ENCODE measurements around the gene SAMD15.
"Not testable (repeated sequence)": the region's sequence is repeated elsewhere in the genome, so short reads cannot be mapped to it uniquely, and the experiment has no call there.

The SAMD15 gene

DNA sequence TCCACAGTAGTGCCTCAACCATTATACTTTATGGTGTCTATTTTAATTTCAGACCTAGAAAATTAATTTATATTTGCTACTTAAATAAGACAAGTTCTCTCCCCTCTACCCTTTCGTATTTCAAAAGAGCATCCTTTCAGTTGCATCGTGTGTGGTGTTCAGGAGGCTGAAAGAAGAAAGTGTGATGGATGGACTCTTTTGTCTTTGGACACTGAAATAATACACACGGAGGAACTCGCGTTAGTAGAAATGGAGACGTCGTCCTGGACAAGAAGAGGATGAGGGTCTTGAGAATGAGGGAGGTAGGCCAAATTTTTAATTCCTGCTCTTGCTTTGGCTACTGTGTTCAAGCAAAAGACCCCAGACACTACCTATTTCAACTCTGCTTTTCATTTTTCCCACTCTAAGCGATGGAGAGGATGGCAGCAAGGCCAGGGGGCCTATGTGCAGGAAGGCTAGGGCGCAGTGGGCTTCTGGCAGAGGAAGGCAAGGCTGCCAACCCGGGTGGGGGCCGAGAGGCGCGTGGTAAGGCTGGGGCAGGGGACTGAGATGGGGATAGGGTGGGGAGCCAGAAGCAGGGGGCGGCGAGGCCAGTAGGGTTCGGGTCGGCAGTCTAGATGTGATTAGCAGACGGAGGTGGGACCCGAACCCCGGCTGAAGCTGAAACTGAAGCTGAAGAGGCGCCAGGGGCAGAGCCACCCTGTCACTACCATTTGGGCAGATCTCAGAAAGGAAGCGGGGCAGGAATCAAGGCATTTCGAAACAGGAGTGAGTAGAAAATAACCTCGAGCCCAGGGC, 1.0 kb upstream of the SAMD15 start:
- DNase-seq (ENCODE audit: low read depth in 2 of 3, low spot score in 2 of 3), result peak in 2 of 3 experiments; percentile 5 to 12

DNA sequence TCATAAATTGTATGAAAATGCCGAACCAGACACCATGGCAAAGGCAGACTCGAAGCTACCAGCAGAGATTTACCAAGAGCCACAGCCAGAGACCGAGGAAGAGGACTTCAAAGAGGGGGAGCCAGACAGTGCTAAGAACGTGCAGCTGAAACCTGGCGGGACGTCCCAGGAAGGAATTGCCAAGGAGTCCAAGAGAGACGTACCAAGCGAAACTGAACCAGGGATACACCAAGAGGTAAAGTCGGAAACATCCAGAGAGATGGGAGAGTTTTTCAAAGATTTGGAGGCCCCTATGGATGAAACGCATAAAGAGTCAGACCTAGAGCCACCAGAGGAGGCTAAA, 294 bp downstream of the SAMD15 start:
- DNase-seq (ENCODE audit: low read depth in 2 of 3, low spot score in 2 of 3), result no peak

- no peak for DNase-seq (ENCODE audit: low read depth in 2 of 3, low spot score in 2 of 3)
Observed at GRCh38 chr14:77378701-77379100, 1.5 kb downstream of the SAMD15 start.

GRCh38 chr14:77390188-77390587, 13.0 kb downstream of the SAMD15 start:
- DNase-seq (ENCODE audit: low read depth in 2 of 3, low spot score in 2 of 3), result no peak

DNA sequence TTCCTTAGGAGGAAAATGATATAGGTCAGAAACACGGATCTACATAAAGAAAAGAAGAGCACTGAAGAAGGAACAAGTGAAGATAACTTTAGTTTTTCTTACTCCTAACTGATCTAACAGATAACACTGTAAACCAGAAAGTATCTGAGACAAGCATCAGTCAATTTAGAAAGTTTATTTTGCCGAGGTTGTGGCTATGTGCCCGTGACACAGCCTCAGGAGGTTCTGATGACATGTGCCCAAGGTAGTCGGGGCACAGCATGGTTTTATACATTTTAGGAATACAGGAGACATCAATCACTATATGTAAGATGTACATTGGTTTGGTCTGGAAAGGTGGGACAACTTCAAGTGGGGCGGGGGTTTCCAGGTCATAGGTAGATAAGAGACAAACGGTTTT, 23.0 kb downstream of the SAMD15 start:
- no peak for DNase-seq (ENCODE audit: low read depth in 2 of 3, low spot score in 2 of 3)

DNA sequence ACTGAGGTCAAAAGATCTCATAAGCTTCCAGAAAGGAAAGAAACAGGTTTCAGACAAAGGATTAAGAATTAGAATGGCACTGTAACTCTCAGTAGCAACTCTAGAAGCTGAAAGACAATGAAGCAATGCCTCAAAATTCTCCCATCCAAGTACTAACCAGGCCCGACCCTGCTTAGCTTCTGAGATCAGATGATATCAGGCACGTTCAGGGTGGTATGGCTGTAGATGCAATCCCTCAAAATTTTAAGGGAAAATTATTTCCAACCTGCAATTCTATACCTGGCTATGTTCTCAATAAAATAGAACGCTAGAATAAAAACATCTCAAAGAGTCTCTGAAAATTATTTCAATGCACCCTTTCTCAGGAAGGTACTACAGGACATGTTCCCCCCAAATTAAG, 26.6 kb downstream of the SAMD15 start:
- DNase-seq (ENCODE audit: low read depth in 2 of 3, low spot score in 2 of 3), result no peak

GRCh38 chr14:77406086-77406485, 28.9 kb downstream of the SAMD15 start:
- no peak for DNase-seq (ENCODE audit: low read depth in 2 of 3, low spot score in 2 of 3)

DNA sequence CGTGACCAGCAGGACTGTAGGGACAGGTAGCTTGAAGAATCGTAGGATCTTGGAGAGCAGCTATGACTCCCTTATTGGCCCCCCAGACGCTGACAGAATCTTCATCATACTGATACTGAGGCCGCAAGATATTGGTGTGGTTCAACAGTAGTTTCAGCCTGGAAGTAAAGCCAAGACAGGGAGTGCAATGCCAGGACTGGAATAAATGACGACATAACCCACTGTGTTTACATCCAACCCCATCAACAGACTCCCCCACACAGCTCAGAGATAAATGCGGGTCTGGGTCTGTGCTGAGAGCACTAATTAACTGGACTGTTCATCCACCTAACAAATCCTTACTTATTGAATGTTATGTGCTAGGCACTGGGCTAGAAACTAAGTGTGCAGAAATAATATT, 29.5 kb downstream of the SAMD15 start:
- DNase-seq (ENCODE audit: low read depth in 2 of 3, low spot score in 2 of 3), result no peak

- no peak for DNase-seq (ENCODE audit: low read depth in 2 of 3, low spot score in 2 of 3)
Observed at GRCh38 chr14:77407158-77407557, 30.0 kb downstream of the SAMD15 start.

- DNase-seq (ENCODE audit: low read depth in 2 of 3, low spot score in 2 of 3), result no peak
Observed at GRCh38 chr14:77409131-77409533, 32.0 kb downstream of the SAMD15 start.

GRCh38 chr14:77415403-77416030, 38.3 kb downstream of the SAMD15 start:
- DNase-seq (ENCODE audit: low read depth in 2 of 3, low spot score in 2 of 3), result not testable (repeated sequence)

- DNase-seq (ENCODE audit: low read depth in 2 of 3, low spot score in 2 of 3), result not testable (repeated sequence)
Observed at GRCh38 chr14:77416098-77416497, 38.9 kb downstream of the SAMD15 start.

GRCh38 chr14:77416836-77417235, 39.7 kb downstream of the SAMD15 start:
- no peak for DNase-seq (ENCODE audit: low read depth in 2 of 3, low spot score in 2 of 3)

DNA sequence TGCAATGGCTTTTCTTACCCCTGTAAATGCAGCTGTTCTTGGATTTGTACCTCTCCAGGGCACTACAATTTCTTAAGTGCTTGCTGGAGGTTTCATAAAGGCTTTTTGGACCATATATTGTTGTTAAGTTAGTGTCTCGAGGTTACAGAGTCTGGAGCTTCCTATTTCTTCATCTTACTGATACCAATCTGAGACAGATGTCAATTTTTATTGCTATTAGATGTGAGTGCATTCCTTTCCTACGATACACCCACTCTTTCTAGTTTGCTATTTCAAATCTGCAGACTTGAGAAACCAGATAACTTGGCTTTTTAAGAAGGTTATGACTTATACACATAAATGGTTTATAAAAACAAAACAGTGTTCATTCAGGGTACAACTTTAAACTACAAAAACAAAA, 44.0 kb downstream of the SAMD15 start:
- no peak for DNase-seq (ENCODE audit: low read depth in 2 of 3, low spot score in 2 of 3)

- no peak for DNase-seq (ENCODE audit: low read depth in 2 of 3, low spot score in 2 of 3)
Observed at GRCh38 chr14:77423423-77423822, 46.2 kb downstream of the SAMD15 start, which contains the start of gene NOXRED1. Gene NOXRED1 (minus strand): TSS chr14:77423523. CDS start chr14:77422889, 634 bp downstream.

DNA sequence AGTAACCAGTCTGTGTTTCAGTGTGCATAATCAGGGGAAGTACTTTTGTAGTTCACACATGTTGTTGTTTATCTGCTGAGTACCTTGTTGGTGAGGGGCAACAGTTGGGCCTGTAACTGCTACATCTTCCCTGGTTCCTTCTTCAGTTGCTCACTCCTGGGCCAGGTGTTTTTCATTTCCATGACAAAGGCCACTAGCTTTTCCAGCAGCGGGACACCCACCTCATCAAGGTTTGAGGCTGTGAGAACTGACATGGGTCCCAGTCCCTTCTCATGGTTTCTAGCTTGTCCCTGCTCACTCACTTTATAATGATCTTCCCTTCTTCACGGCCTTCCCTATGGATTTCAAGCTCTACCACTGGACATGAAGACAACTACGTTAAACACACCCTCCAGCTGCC, 47.7 kb downstream of the SAMD15 start:
- DNase-seq (ENCODE audit: low read depth in 2 of 3, low spot score in 2 of 3), result no peak

DNA sequence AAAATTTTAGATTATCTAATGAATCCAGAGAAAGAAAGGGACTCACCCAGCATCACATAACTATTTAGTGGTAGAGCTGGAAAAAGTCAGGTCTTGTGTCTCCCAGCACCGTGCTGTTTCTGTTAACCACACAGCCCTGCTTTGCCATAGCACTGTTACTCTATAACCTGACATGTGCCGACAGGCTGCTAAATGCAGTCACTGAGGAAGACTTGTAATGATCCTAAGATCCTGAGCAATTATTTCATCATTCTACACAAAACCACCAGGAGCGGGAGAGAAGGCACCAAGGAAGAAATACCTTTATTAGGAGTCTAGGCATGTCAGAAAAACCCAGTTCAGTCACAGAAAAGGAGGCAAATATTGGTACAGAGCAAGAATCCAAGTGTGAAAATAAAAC, 49.2 kb downstream of the SAMD15 start:
- no peak for DNase-seq (ENCODE audit: low read depth in 2 of 3, low spot score in 2 of 3)

DNA sequence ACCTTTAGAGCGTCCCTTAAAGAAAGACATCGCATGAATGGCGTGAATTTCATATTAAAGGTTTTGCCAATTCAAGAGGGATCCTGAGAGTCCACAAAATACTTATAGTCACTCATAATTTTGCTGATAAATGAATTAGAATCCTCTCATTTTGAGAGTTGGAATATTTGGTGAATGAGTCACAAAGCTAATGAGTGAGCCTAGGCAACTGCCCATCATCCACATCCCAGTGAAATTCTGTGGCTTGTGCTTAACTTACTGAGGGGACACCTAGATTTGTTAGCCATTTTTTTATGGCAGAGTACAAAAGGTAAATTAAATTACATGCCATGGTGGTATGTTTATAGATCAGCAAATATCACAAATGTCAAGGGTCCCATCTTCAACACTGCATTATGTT, 58.9 kb downstream of the SAMD15 start:
- no peak for DNase-seq (ENCODE audit: low read depth in 2 of 3, low spot score in 2 of 3)

GRCh38 chr14:77438596-77438995, 61.4 kb downstream of the SAMD15 start:
- DNase-seq (ENCODE audit: low read depth in 2 of 3, low spot score in 2 of 3), result no peak

DNA sequence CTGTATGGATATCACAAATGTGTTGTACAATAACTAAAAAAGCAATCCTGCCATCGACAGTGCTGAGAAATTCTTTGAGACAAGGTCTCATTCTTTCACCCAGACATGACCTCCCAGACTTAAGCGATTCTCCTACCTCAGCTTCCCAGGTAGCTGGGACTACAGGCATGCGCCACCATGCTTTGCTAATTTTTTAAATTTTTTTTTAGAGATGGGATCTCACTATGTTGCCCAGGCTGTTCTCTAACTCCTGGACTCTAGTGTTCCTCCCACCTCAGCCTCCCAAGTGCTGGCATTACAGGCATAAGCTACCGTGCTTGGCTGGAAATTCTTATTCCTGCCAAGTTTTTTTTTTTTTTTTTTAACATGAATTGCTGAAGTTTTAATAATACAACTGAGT, 62.7 kb downstream of the SAMD15 start:
- DNase-seq (ENCODE audit: low read depth in 2 of 3, low spot score in 2 of 3), result no peak
